ENCODE measurements around the gene EHMT1. TPM values are rescaled to one million over a fixed set of nuclear protein-coding genes. Genes with fewer than 3 reads are reported as not detected.

Gene EHMT1
- total and polyA plus RNA-seq, 2 of the 13 experiments (the other 11 are each of a cell fraction or from before 2014, with no cell fraction given): 23.0 to 27.1 TPM

- DNase-seq (ENCODE audit: low spot score) (no peak), FAIRE-seq (no peak), ATAC-seq (no peak)
- H3K4me2 ChIP-seq (ENCODE audit: low read depth, low read length): no peak overlapping the region
- intact Hi-C loops (cut with micrococcal nuclease; ENCODE audit: unreplicated experiment): no loop called here
- CTCF ChIA-PET (ENCODE audit: low intra/inter-chr PET ratio, low total read pairs): no interaction called here
- H3K9me3 ChIP-seq (ENCODE audit: low read length): no peaks in the 10 kb centered on the region
- H3K79me2 ChIP-seq (ENCODE audit: insufficient read depth, low read length): no peaks in the 10 kb centered on the region
- WGBS (ENCODE audit: low lambda C conversion rate): 98% methylated on average over 10 of the region's 10 CpGs
- TF ChIP-seq NCOA1 (CRISPR knock-in tag; IDR thresholded peaks at IDR 0.05): no peak
- no peak for TF ChIP-seq FOXJ3 (CRISPR knock-in tag; IDR thresholded peaks at IDR 0.05; ENCODE audit: borderline replicate concordance)
- TF ChIP-seq SALL1 (CRISPR knock-in tag; IDR thresholded peaks at IDR 0.05): no peak
- TF ChIP-seq ZNF460 (CRISPR knock-in tag; IDR thresholded peaks at IDR 0.05; ENCODE audit: borderline replicate concordance): no peak
- TF ChIP-seq ZNF737 (CRISPR knock-in tag; IDR thresholded peaks at IDR 0.05; ENCODE audit: borderline replicate concordance): no peak
- no peak for TF ChIP-seq ZNF878 (CRISPR knock-in tag; IDR thresholded peaks at IDR 0.05)
- H3K36me3 ChIP-seq (replicated peaks in 1 of 2; ENCODE audit: control insufficient read depth in 1 of 2, insufficient read depth in 2 of 2, low read length in 2 of 2): peaks cover 14 to 55% of the 10 kb centered on the region in 2 experiments; a peak in 4 of 5 replicates
- H3K4me1 ChIP-seq (ENCODE audit: insufficient read depth, low read length): peaks cover 8% of the 10 kb centered on the region
- no peak overlapping the region for H3K27ac ChIP-seq (ENCODE audit: extremely low read length, insufficient read depth, low read length)
- BruUV-seq (replicated peaks): no TSS peak
- no peak overlapping the region for H2AFZ ChIP-seq (ENCODE audit: low read length)
- POLR2A ChIA-PET: no interaction called here
- H3K9ac ChIP-seq (ENCODE audit: insufficient read depth, low read depth, low read length): no peak overlapping the region
- no peaks in the 10 kb centered on the region for H4K20me1 ChIP-seq (ENCODE audit: insufficient read depth, low read length)
- in situ Hi-C loops (cut with HindIII; ENCODE audit: extremely low pct_ligation_motif_present, low pct_unique_long_range_greater_than_20kb): no loop called here
- no peak overlapping the region for H3K4me3 ChIP-seq (replicated peaks in 1 of 3; ENCODE audit: insufficient read depth in 1 of 3, low read depth in 2 of 3, low read length in 3 of 3)
- no peaks in the 10 kb centered on the region for H3K27me3 ChIP-seq (ENCODE audit: control insufficient read depth in 1 of 2, insufficient read depth in 2 of 2, low read length in 2 of 2)
Observed at GRCh38 chr9:137750566-137750965, 131.8 kb downstream of the EHMT1 start.

DNA sequence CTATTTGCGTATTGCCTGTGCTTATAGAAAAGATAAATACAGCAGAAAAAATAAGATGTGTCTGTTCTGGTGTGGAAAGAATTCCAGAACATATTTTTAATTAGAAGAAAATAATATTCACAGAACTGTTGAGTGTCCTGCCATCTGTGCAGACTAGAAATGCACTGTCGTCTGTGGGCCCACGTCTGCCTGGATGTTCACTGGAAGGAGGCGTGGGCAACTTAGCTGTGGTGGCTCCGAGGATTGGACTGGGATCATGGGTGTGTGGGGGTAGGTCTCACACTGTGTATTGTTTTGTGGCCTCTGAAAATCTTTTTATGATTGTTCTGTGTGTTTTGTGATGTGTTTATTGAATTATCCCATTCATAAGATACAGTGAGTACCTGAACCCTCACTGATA, 132.8 kb downstream of the EHMT1 start:
- intact Hi-C loops (cut with micrococcal nuclease; ENCODE audit: unreplicated experiment) (no loop called here), in situ Hi-C loops (cut with HindIII; ENCODE audit: extremely low pct_ligation_motif_present, low pct_unique_long_range_greater_than_20kb) (no loop called here)
- TF ChIP-seq ZNF18 (CRISPR knock-in tag; IDR thresholded peaks at IDR 0.05; ENCODE audit: insufficient replicate concordance): no peak
- no peak for TF ChIP-seq MBNL3 (CRISPR knock-in tag; conservative IDR thresholded peaks at IDR 0.05)
- TF ChIP-seq KAT7 (CRISPR knock-in tag; IDR thresholded peaks at IDR 0.05; ENCODE audit: borderline replicate concordance): no peak
- no peak for TF ChIP-seq AGO1 (IDR thresholded peaks at IDR 0.05; ENCODE audit: low read depth, low read length, poor library complexity, severe bottlenecking)
- no peak for TF ChIP-seq IKZF4 (CRISPR knock-in tag; IDR thresholded peaks at IDR 0.05; ENCODE audit: borderline replicate concordance, low read depth, not compliant biosample characterization)
- no peak for TF ChIP-seq HOXA7 (CRISPR knock-in tag; IDR thresholded peaks at IDR 0.05)
- TF ChIP-seq PCBP2 (optimal IDR thresholded peaks at IDR 0.05; ENCODE audit: low read depth, low read length, poor library complexity, severe bottlenecking): no peak
- no TSS peak for BruUV-seq (replicated peaks)
- Histone ChIP-seq H3K27ac (ENCODE audit: extremely low read length, insufficient read depth, low read length) (no peak overlapping the region), H3K4me1 (ENCODE audit: insufficient read depth, low read length) (no peaks in the 10 kb centered on the region), H3K79me2 (ENCODE audit: insufficient read depth, low read length) (no peaks in the 10 kb centered on the region), H3K4me3 (replicated peaks in 1 of 3; ENCODE audit: insufficient read depth in 1 of 3, low read depth in 2 of 3, low read length in 3 of 3) (no peak overlapping the region), H3K9me3 (ENCODE audit: low read length) (no peaks in the 10 kb centered on the region), H3K4me2 (ENCODE audit: low read depth, low read length) (no peak overlapping the region), H3K9ac (ENCODE audit: insufficient read depth, low read depth, low read length) (no peak overlapping the region), H2AFZ (ENCODE audit: low read length) (no peak overlapping the region), H3K36me3 (replicated peaks in 1 of 2; ENCODE audit: control insufficient read depth in 1 of 2, insufficient read depth in 2 of 2, low read length in 2 of 2) (peaks cover 11 to 51% of the 10 kb centered on the region in 2 experiments; a peak in 4 of 5 replicates), H3K27me3 (ENCODE audit: control insufficient read depth in 1 of 2, insufficient read depth in 2 of 2, low read length in 2 of 2) (no peaks in the 10 kb centered on the region), H4K20me1 (ENCODE audit: insufficient read depth, low read length) (no peaks in the 10 kb centered on the region)
- DNase-seq (ENCODE audit: low spot score) (no peak), FAIRE-seq (no peak), ATAC-seq (no peak)
- ChIA-PET CTCF (ENCODE audit: low intra/inter-chr PET ratio, low total read pairs) (no interaction called here), POLR2A (no interaction called here)
- 97% methylated on average over 5 of the region's 5 CpGs for WGBS (ENCODE audit: low lambda C conversion rate)

Measured in HepG2 (cell line).